GM21529 (cell line): Measurements from ENCODE around the gene ST8SIA2.

Source experiments
- ATAC-seq: cut with Tn5 transposase; IDR thresholded peaks from one replicate; pipeline ENCODE4 v1.9.1; 2021; ENCODE audit not compliant: unreplicated experiment

The ST8SIA2 gene

GRCh38 chr15:92395098-92395635 lies 1.5 kb downstream of the ST8SIA2 start:
- ATAC-seq, result no peak

DNA sequence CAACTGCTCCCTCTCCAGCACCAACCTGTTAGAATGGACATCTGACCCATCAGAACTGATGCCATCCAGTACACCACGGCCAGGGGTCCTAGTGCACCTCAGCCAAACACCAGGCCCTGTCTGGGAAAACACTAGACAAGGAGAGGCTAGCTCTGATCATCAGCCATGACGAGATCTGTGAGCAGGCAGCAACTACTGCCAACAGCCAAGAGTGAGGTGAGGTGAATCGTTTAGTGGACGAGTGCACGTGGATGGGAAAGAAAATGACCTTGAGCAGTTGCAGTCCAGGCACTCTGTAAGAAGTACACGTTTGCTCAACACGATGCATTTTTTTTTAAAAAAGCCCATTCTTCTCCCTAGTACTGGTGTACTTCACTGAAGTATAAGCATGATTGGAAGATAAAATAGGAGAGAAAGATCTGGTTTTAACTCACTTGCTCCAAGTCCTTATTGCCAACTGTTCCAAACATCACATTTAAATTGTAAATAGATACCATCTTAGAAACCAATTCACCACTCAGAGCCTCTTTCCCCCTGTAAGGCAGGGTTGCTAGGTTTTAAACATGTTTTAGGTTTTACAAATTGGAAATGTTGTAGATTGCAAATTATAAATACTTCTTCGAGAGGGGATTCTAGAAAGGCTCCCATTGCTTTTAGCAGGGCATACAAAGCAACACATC lies 5.7 kb downstream of the ST8SIA2 start:
- ATAC-seq, result no peak

DNA sequence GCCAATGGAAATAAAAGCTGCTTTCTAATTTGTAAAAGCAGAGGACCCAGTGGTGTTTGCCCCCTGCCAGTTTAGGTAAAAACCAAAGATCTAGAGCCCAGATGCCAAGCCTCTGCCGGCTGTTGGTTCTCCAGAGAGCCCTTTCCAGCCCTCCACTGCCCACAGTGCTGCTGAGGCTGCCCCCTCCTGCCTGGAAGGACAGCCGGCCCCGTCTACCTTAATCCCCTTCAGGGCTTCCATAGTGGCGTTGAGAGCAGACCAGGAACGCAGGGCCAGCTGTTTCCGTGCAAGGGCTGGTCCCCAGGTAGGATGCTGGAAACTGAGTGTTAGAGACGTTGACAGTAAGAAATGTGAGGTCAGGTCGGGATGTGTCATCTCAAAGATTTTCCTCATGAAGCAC lies 6.9 kb downstream of the ST8SIA2 start:
- ATAC-seq, result no peak

- no peak for ATAC-seq
Measured at GRCh38 chr15:92400980-92401787, 7.5 kb downstream of the ST8SIA2 start.

- no peak for ATAC-seq
Measured at GRCh38 chr15:92402751-92403150, 9.1 kb downstream of the ST8SIA2 start.

GRCh38 chr15:92405942-92406341 lies 12.3 kb downstream of the ST8SIA2 start:
- ATAC-seq, result no peak

- no peak for ATAC-seq
Measured at GRCh38 chr15:92407321-92407720, 13.6 kb downstream of the ST8SIA2 start.

GRCh38 chr15:92407916-92408315 lies 14.2 kb downstream of the ST8SIA2 start:
- ATAC-seq, result no peak

- no peak for ATAC-seq
Measured at GRCh38 chr15:92409006-92409405, 15.3 kb downstream of the ST8SIA2 start.

DNA sequence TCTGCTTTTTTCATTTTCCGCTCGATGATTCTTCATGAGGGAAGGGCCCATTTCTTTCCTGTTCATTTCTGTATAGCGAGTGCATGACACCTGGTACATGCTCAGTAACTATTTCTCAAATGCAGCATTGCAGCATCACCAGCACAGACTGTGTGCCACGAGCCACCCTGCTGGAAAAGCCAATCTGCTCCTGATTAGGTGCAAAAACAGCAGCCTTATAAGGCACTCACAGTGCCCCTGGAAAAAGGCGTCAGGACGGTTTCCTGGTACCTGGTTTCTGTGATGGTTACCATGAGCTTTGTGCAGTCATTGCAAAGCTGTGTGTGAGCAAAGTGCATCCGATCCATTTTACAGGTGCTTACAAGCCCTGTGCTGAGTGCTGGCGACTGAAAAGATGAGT lies 15.8 kb downstream of the ST8SIA2 start:
- ATAC-seq, result no peak

DNA sequence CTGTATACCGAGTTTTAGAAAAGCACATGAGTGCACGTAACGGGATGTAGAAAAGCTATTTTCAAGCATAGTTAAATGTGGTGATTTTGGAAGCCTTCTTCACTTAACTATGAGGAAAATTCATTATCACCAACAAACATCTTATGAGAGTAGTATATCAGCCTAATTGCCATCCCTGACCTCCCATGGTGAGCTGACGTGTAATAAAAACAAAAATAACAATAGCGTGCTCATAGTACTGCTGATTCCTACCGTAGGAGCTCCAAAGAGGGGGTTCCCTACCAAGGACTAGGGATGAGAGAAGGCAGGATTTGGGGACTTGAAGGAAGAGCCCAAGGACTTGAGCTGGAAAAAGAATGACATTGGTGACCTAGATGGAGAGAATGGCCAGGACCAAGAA lies 16.9 kb downstream of the ST8SIA2 start:
- no peak for ATAC-seq

DNA sequence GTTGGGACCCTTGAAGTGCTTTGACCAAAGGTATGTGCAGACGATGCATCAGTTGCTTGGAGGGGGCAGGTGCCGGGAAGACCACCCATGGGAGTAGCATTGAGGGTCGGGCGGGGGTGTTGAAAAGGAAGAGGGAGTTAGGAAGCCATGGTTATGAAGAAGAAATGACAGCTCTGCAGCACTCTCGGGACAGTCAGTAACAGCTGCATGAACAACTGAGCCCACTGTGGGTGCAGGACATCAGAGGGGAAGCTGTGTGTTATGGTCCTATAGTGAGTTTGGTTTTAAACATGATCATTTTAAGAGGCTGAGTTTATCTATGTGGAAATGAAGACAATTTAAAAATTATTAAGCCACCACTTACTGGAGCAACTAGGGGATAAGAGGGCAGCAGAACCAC lies 17.6 kb downstream of the ST8SIA2 start:
- no peak for ATAC-seq

GRCh38 chr15:92413510-92413909 lies 19.8 kb downstream of the ST8SIA2 start:
- ATAC-seq, result no peak

GRCh38 chr15:92415639-92416297 lies 22.1 kb downstream of the ST8SIA2 start:
- ATAC-seq, result no peak

- ATAC-seq, result no peak
Measured at GRCh38 chr15:92416557-92416956, 22.9 kb downstream of the ST8SIA2 start.

GRCh38 chr15:92417716-92418115 lies 24.0 kb downstream of the ST8SIA2 start:
- no peak for ATAC-seq

GRCh38 chr15:92418864-92419263 lies 25.2 kb downstream of the ST8SIA2 start:
- ATAC-seq, result no peak

GRCh38 chr15:92421976-92422375 lies 28.3 kb downstream of the ST8SIA2 start:
- ATAC-seq, result no peak

GRCh38 chr15:92425578-92426225 lies 32.0 kb downstream of the ST8SIA2 start:
- no peak for ATAC-seq

GRCh38 chr15:92429378-92430068 lies 35.8 kb downstream of the ST8SIA2 start:
- no peak for ATAC-seq

- ATAC-seq, result no peak
Measured at GRCh38 chr15:92430069-92430440, 36.4 kb downstream of the ST8SIA2 start.
